Testis (tissue), 2 donors: ENCODE data around the gene TCTN3.

ENCODE experiments used
- CTCF ChIP-seq, 3 experiments: fragments of 450-650 bp in 2 of 3; fragments of 200-600 bp in 1 of 3; sonication (generic) in 1 of 3; IDR thresholded peaks; one replicate each; pipeline ENCODE4 v1.5.1; 2016 to 2019; ENCODE audit warnings: antibody characterized with exemption in 3 of 3, mild to moderate bottlenecking in 2 of 3, moderate library complexity in 1 of 3
- POLR2A ChIP-seq: fragments of 450-650 bp; IDR thresholded peaks from one replicate; pipeline ENCODE4 v1.6.1; 2017; ENCODE audit warnings: antibody characterized with exemption, mild to moderate bottlenecking, moderate library complexity

GRCh38 chr10:95742962-95743535 is 49.3 kb upstream of the TCTN3 start:
- no peak for TF ChIP-seq POLR2A
- TF ChIP-seq CTCF (IDR thresholded peaks at IDR 0.05) = no peak
